HepG2 (cell line): ENCODE measurements around the gene FGD3.

Experiments used
- ATF3 ChIP-seq: sonication (generic); formaldehyde crosslinking; IDR thresholded peaks from 2 replicates; pipeline ENCODE4 v1.4.0; 2020; ENCODE audit warnings: missing genetic modification reagents
- E2F1 ChIP-seq: sonication (generic); formaldehyde crosslinking; IDR thresholded peaks from 2 replicates; pipeline ENCODE4 v1.5.0; 2020; ENCODE audit warnings: missing genetic modification reagents
- EZH2 ChIP-seq: conservative IDR thresholded peaks from 2 replicates; pipeline ENCODE4 v1.6.1; 2012; ENCODE audit warnings: mild to moderate bottlenecking, low read depth, low read length, moderate library complexity
- KDM5B ChIP-seq: sonication (generic); formaldehyde crosslinking; IDR thresholded peaks from 2 replicates; pipeline ENCODE4 v1.4.0; 2020; ENCODE audit warnings: missing genetic modification reagents, mild to moderate bottlenecking, borderline replicate concordance
- POLR2AphosphoS5 ChIP-seq: IDR thresholded peaks from 2 replicates; pipeline ENCODE4 v1.6.1; 2012; ENCODE audit warnings: low read depth, low read length
- REL ChIP-seq: sonication (generic); formaldehyde crosslinking; conservative IDR thresholded peaks from 2 replicates; pipeline ENCODE4 v1.8.0; 2022; ENCODE audit warnings: mild to moderate bottlenecking, missing genetic modification reagents, moderate library complexity
- ZNF331 ChIP-seq: sonication (generic); formaldehyde crosslinking; IDR thresholded peaks from 2 replicates; pipeline ENCODE4 v1.4.0; 2020; ENCODE audit warnings: missing genetic modification reagents
- ZNF44 ChIP-seq: sonication (generic); formaldehyde crosslinking; IDR thresholded peaks from 2 replicates; pipeline ENCODE4 v1.5.1; 2020; ENCODE audit warnings: mild to moderate bottlenecking, missing genetic modification reagents
- ZNF747 ChIP-seq: sonication (generic); formaldehyde crosslinking; IDR thresholded peaks from 2 replicates; pipeline ENCODE4 v1.8.1; 2023; ENCODE audit warnings: missing genetic modification reagents, mild to moderate bottlenecking, borderline replicate concordance

DNA sequence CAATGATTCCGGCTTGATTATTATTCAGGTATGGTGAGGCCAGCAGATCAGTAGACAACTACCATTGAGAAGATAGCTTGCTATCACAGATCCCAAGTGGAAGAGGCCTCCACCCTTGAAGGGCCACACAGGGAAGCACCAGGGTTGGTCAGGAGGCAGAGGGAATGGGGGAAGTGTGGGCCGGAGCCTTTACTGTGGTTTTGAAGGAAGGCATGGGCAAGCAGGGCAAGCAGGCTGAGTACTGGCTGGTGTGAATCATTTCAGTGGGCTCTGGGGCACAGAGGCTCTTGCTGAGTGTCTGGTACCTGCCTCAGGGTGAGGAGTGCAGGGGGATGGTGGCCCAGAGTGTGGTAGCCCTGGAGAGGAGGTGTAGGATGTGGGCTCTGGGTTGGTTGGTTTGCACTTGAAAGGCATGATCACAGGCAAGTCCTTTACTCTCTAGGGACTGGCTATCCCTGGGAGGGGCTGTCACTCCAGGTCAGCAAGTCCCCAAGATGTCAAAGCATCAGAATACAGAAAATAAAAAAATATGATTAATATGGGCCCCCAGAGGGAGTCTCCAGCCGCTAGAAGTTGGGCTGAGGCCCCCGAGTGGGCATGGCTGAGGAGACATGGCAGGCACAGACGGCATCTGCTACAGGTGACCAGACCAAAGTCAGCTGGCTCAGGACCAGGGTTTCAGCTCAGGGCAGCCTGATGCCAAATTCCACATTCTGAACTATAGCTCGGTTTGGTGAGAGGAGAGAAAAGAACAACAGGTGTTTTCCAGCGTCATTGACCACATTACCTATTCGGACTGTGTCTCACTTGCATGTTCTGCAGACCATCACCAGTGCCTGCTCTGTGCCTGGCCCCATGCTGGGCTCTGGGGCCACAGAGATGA, 101.5 kb downstream of the FGD3 start:
- TF ChIP-seq KDM5B (no peak), ZNF44 (CRISPR knock-in tag) (no peak), POLR2AphosphoS5 (no peak), REL (CRISPR knock-in tag) (no peak), ZNF747 (CRISPR knock-in tag) (no peak), E2F1 (no peak), ATF3 (CRISPR knock-in tag) (no peak), EZH2 (no peak), ZNF331 (CRISPR knock-in tag) (no peak)
